ENCODE results near the gene IRF2BPL.

DNA sequence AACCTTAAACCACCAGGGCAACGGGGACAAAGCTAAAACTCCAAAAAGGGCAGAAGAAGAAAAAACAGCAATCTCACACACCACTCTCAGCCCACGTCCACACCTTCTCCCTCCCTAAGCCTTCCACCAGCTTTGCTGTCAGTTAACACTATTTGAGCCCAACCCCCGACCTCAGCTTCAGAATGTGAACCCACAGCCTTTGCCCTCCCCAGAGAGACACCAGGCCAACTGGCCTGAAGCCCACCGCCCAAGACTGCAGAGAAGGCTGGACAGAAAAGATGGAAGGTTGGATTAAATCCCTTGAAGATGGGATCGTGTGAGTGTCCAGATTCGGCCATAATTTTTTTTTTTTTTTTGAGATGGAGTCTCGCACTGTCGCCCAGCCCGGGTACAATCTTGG, 22.4 kb downstream of the IRF2BPL start:
- TF ChIP-seq POLR2AphosphoS5 (IDR thresholded peaks at IDR 0.05; ENCODE audit: low read depth, low read length) (no peak), POLR2A (IDR thresholded peaks at IDR 0.05; ENCODE audit: low read depth, low read length) (no peak), TAF1 (IDR thresholded peaks at IDR 0.05; ENCODE audit: low read depth, low read length) (no peak), SPI1 (IDR thresholded peaks at IDR 0.05; ENCODE audit: low read depth, low read length) (no peak), POU2F2 (IDR thresholded peaks at IDR 0.05; ENCODE audit: low read depth, low read length) (no peak), PAX5 (IDR thresholded peaks at IDR 0.05; ENCODE audit: insufficient read depth, low read length, severe bottlenecking) (no peak)
